Measurements from ENCODE around the gene ETF1. TPM values are rescaled to one million over a fixed set of nuclear protein-coding genes. Genes with fewer than 3 reads are reported as not detected.

Gene ETF1
- 10 to 100 TPM; 65.9 to 81.4 (median 74.4) TPM for polyA plus RNA-seq (ENCODE audit: insufficient read length in 3 of 3)
- long read RNA-seq, donor 1, transcript ETF1-201 (11 exons, 3,742 nt) = major isoform, 8 of 26 reads
- long read RNA-seq, donor 1, partial matches to known transcripts = 18 of 26 reads
- long read RNA-seq, donor 1, other reads (novel, unspliced or antisense) = 0 of 26 reads
- long read RNA-seq, donor 2, transcript ETF1-201 (11 exons, 3,742 nt) = major isoform, 20 of 44 reads
- long read RNA-seq, donor 2, partial matches to known transcripts = 24 of 44 reads
- long read RNA-seq, donor 2, other reads (novel, unspliced or antisense) = 0 of 44 reads
- long read RNA-seq, donor 3, transcript ETF1-201 (11 exons, 3,742 nt) = major isoform, 7 of 23 reads
- long read RNA-seq, donor 3, partial matches to known transcripts = 15 of 23 reads
- long read RNA-seq, donor 3, other reads (novel, unspliced or antisense) = 0 of 23 reads
- long read RNA-seq, donor 4, transcript ETF1-201 (11 exons, 3,742 nt) = major isoform, 6 of 20 reads
- long read RNA-seq, donor 4, partial matches to known transcripts = 14 of 20 reads
- long read RNA-seq, donor 4, other reads (novel, unspliced or antisense) = 0 of 20 reads
- long read RNA-seq, donor 5, transcript ETF1-201 (11 exons, 3,742 nt) = major isoform, 6 of 7 reads
- long read RNA-seq, donor 5, partial matches to known transcripts = 0 of 7 reads
- long read RNA-seq, donor 5, other reads (novel, unspliced or antisense) = 0 of 7 reads
- long read RNA-seq, donor 6, transcript ETF1-201 (11 exons, 3,742 nt) = major isoform, 11 of 50 reads
- long read RNA-seq, donor 6, partial matches to known transcripts = 39 of 50 reads
- long read RNA-seq, donor 6, other reads (novel, unspliced or antisense) = 0 of 50 reads
- long read RNA-seq, donor 7, transcript ETF1-201 (11 exons, 3,742 nt) = major isoform, 19 of 20 reads
- long read RNA-seq, donor 7, partial matches to known transcripts = 0 of 20 reads
- long read RNA-seq, donor 7, other reads (novel, unspliced or antisense) = 0 of 20 reads
- long read RNA-seq, donor 8, transcript ETF1-201 (11 exons, 3,742 nt) = major isoform, 5 of 11 reads
- long read RNA-seq, donor 8, partial matches to known transcripts = 6 of 11 reads
- long read RNA-seq, donor 8, other reads (novel, unspliced or antisense) = 0 of 11 reads
- long read RNA-seq, donor 9, transcript ETF1-201 (11 exons, 3,742 nt) = major isoform, 16 of 34 reads
- long read RNA-seq, donor 9, partial matches to known transcripts = 18 of 34 reads
- long read RNA-seq, donor 9, other reads (novel, unspliced or antisense) = 0 of 34 reads
- long read RNA-seq, donor 10, transcript ETF1-201 (11 exons, 3,742 nt) = major isoform, 7 of 27 reads
- long read RNA-seq, donor 10, partial matches to known transcripts = 20 of 27 reads
- long read RNA-seq, donor 10, other reads (novel, unspliced or antisense) = 0 of 27 reads
- long read RNA-seq, donor 11, transcript ETF1-201 (11 exons, 3,742 nt) = major isoform, 13 of 13 reads
- long read RNA-seq, donor 11, partial matches to known transcripts = 0 of 13 reads
- long read RNA-seq, donor 11, other reads (novel, unspliced or antisense) = 0 of 13 reads
- long read RNA-seq, donor 12, transcript ETF1-201 (11 exons, 3,742 nt) = major isoform, 11 of 60 reads
- long read RNA-seq, donor 12, partial matches to known transcripts = 49 of 60 reads
- long read RNA-seq, donor 12, other reads (novel, unspliced or antisense) = 0 of 60 reads
- long read RNA-seq, donor 13, partial matches to known transcripts = 14 of 17 reads
- long read RNA-seq, donor 13, other reads (novel, unspliced or antisense) = 0 of 17 reads
- long read RNA-seq, donor 14, transcript ETF1-201 (11 exons, 3,742 nt) = major isoform, 19 of 44 reads
- long read RNA-seq, donor 14, partial matches to known transcripts = 25 of 44 reads
- long read RNA-seq, donor 14, other reads (novel, unspliced or antisense) = 0 of 44 reads
- long read RNA-seq, donor 15, transcript ETF1-201 (11 exons, 3,742 nt) = major isoform, 11 of 23 reads
- long read RNA-seq, donor 15, partial matches to known transcripts = 12 of 23 reads
- long read RNA-seq, donor 15, other reads (novel, unspliced or antisense) = 0 of 23 reads
- long read RNA-seq, donor 16, transcript ETF1-201 (11 exons, 3,742 nt) = major isoform, 14 of 24 reads
- long read RNA-seq, donor 16, partial matches to known transcripts = 10 of 24 reads
- long read RNA-seq, donor 16, other reads (novel, unspliced or antisense) = 0 of 24 reads

DNA sequence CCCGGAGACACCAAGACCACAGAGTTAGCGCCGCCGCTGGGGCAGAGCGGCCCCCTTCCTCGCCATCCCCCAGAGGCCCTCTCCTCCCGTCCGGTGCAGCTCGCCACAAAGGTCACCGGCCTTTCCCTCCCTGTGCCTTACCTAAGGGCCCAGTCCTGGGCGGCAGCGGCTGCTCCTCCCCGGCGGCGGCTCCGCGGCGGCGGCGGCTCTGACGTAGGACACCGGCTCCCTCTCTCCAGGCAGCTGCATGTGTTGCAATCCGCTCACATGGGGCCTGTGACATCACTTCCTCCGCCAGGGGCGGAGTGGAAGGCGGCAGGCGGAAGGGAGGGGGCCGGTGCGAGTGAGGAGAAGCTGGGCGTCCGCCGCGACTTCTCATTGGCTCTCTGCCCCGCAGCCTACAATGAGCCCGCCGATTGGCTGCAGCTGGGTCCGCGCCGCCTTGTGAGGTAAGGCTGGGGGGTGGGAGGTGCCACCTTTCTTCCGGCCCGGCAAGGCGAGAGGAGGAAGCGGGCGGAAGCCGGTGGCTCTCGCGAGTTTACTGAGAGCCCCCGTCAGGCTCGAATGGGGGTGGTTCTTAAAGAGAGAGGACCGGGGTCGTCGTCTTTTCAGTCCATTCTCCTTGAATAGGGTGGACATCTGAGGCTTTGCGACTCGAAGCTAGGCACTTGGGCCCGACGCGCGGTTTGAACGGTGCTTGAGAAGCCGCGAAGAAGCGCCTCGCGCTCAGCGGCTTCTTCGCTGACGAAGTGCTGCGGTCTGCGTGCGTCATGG is at the start of gene ETF1:
Gene ETF1 (minus strand): TSS at position 281 of the 774 bp plus-strand sequence. CDS start 318 bp downstream, outside the sequence.
- peak; percentile 100 for DNase-seq

DNA sequence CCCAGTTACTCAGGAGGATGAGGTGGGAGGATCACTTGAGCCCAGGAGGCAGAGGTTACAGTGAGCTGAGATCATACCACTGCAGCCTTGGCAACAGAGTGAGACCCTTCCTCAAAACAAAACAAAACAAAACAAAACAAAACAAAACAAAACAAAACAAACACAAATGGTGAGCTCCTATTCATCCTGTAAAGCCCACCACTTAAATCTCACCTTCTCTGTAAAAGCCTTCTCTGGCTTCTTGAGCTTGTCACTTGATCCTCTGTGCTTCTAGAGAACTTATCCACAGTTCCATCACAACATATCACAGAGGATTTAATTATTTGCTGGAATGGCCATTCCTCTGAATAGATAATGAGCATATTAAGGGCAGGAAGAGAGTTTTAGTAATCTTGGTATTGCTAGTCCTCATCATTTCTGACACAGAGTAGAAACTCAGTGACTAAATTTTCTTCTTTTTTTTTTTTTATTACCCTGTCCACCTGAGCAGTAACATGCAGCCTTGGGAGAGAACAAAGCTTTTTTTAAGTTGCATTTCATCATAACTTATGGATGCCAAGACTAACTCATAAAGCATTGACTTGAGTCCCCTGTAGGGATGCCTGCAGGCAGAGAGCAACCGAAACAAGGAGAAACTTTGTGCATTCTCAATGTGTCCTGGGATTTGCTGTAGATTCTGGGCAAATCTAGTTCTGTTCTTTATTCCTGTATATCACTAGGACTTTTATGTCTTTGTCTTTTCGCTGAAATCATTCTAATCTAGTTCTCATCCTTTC is 45.2 kb upstream of the ETF1 start:
- DNase-seq = no peak

DNA sequence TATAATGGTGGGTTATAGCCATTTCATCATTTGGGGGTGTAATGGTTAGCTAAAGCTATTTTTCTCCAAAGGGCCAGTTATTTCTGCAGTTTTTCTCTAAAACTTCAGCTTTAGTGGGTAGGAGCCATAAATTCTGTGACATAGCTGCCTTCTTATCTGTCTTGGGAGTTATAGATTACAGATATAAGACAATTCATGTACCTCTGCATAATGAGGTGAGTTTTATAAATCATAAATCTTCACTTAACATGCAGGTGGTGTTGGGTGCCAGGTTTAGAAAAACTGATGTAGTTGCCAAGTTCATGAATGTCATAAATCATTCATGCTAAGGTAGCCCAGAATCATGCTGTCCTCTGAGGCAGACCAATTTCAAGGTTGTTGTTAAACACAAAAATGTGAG is 42.1 kb upstream of the ETF1 start:
- no peak for DNase-seq

GRCh38 chr5:138583984-138584637 is 41.1 kb upstream of the ETF1 start:
- no peak for DNase-seq

- no peak for DNase-seq
These were observed 39.9 kb upstream of the ETF1 start for GRCh38 chr5:138582959-138583358.

DNA sequence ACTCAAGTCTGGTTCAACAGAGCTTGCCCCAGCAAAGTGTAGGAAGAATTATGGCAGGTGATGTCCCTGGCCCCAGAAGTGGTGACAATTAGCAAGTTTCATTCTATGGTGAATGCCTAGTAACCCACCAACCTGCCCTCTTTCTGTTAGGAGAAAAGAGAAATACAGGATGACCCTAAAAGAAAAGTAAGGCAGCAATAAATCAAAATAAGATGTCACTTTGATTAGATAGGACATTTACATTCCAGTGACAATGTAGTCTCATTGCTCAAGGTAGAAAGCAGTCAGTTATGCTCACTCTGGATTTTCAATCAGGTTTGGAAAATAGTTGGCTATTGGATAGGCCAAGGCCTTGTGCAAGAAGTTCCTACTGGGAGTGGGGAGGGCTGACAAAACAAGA is 37.7 kb upstream of the ETF1 start:
- DNase-seq = no peak

GRCh38 chr5:138580001-138580400 is 37.0 kb upstream of the ETF1 start:
- DNase-seq = no peak

DNA sequence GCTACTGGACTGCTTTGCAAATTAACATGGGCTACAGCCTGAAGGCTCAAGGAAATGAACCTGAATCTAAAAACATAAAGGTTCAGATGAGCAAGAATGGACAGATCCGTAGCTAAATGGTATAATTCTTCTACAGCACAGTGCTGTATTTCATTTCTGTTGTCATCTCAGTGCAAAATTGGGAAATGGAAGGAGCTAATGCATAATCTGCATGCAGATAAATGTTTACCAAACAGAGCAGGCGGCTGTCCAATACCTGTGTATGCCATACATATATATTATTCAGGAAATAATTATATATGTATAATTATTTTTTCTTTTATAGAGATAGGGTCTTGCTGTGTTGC is 36.5 kb upstream of the ETF1 start:
- no peak for DNase-seq

DNA sequence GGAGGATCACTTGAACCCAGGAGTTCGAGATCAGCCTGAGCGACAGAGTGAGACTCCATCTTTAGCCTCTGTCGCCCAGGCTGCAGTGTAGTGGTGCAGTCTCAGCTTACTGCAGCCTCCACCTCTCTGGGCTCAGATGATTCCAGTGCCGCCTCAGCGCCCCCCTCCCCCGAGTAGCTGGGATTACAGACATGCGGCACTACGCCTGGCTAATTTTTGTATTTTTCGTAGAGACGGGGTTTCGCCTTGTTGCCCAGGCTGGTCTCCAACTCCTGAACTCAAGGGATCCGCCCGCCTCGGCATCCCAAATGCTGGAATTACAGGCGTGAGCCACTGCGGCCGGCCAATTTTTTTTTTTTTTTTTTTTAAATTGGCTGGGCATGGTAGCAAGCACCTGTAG is 34.4 kb upstream of the ETF1 start:
- no peak for DNase-seq

- peak; percentile 100 for DNase-seq
These were observed 32.4 kb upstream of the ETF1 start, which contains the start of gene HSPA9 for GRCh38 chr5:138575194-138576015. HSPA9 (minus strand) TSS chr5:138575401; CDS start chr5:138575318, 83 bp downstream.

GRCh38 chr5:138574744-138575193 is 31.7 kb upstream of the ETF1 start:
- no peak for DNase-seq

GRCh38 chr5:138573949-138574670 is 31.1 kb upstream of the ETF1 start:
- no peak for DNase-seq

DNA sequence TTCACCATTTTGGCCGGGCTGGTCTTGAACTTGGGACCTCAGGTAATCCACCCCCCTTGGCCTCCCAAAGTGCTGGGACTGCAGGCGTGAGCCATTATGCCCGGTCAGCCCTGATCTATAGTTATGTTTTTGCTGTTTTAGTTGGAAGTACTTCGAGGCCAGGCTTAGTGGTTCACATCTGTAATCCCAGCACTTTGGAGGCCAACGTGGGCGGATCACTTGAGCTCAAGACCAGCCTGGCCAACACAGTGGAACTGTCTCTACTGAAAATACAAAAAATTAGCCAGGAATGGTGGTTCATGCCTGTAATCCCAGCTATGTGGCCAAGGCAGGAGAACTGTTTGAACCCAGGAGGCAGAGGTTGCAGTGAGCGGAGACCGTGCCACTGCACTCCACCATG is 30.2 kb upstream of the ETF1 start:
- no peak for DNase-seq

- no peak for DNase-seq
These were observed 27.8 kb upstream of the ETF1 start for GRCh38 chr5:138570871-138571270.

GRCh38 chr5:138569782-138570181 is 26.7 kb upstream of the ETF1 start:
- no peak for DNase-seq
